ENCODE data around the gene BMP7.
"Not testable (repeated sequence)": the region's sequence is repeated elsewhere in the genome, so short reads cannot be mapped to it uniquely, and the experiment has no call there.

BMP7 gene

DNA sequence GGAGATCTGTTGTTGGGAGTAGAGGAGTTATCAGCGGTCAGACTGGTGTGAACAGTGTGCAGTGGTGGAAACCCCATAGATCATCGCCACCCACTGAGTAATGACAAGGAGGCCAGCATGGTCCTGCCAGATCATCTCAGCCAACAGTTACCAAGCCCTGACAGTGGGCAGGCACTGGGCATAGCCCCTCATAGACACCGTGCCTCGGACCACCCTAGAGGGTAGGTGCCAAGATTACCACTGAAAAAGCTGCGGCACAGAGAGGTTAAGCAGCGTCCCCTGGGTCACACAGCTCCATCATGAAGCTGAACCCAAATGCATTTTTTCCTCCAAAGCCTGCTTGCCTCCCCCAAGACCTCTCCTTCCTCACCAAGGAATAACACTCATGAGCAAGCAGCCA is 21.5 kb upstream of the BMP7 start:
- no peak for DNase-seq (ENCODE audit: low read depth in 2 of 2)

GRCh38 chr20:57287007-57287880 is 20.8 kb upstream of the BMP7 start:
- no peak for DNase-seq (ENCODE audit: low read depth in 2 of 2)

GRCh38 chr20:57283860-57284259 is 17.4 kb upstream of the BMP7 start:
- no peak for DNase-seq (ENCODE audit: low read depth in 2 of 2)

- DNase-seq (ENCODE audit: low read depth in 2 of 2) = no peak
Observed at GRCh38 chr20:57282670-57283361, 16.4 kb upstream of the BMP7 start.

DNA sequence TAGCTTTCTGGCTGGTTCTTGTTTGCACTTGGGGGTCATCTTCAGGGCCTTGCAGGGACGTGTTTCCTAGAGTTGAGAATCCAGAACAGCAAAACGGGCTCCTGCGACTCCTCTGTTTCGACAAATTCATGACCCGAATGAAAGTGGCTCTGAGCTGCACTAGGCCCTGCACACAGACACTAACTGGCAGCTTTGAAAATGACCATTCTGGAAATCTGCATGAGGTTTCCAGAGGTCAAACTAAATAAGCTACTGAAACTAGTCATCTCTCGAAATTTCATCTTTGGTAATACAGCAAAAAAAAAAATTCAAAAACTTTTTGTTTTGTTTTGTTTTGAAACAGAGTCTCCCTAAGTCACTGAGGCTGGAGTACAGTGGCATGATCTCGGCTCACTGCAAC is 15.5 kb upstream of the BMP7 start:
- no peak for DNase-seq (ENCODE audit: low read depth in 2 of 2)

DNA sequence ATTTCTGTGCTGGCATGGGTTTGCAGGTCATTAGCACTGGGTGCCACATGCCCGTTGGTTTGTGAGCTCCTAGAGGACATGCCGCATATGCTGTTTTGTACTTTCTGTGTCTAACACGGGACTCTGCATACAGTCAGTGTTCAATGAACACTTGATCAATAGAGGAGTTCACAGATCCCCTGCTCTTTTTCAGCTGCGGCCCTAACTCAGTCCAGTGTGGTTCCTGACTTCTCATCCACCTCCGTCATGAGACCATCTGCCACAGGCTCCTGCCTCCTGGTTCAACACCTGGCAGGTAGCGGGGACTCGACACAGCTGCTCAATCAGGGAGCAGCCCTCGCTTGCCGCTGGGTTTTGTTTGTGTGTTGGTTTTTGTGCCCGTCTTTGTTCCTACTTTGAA is 13.8 kb upstream of the BMP7 start:
- DNase-seq (ENCODE audit: low read depth in 2 of 2) = no peak

- not testable (repeated sequence) for DNase-seq (ENCODE audit: low read depth in 2 of 2)
Observed at GRCh38 chr20:57279548-57279947, 13.1 kb upstream of the BMP7 start.

GRCh38 chr20:57278457-57278856 is 12.0 kb upstream of the BMP7 start:
- no peak for DNase-seq (ENCODE audit: low read depth in 2 of 2)

GRCh38 chr20:57277398-57278105 is 11.1 kb upstream of the BMP7 start:
- DNase-seq (ENCODE audit: low read depth in 2 of 2) = no peak

- no peak for DNase-seq (ENCODE audit: low read depth in 2 of 2)
Observed at GRCh38 chr20:57276221-57276620, 9.8 kb upstream of the BMP7 start.

DNA sequence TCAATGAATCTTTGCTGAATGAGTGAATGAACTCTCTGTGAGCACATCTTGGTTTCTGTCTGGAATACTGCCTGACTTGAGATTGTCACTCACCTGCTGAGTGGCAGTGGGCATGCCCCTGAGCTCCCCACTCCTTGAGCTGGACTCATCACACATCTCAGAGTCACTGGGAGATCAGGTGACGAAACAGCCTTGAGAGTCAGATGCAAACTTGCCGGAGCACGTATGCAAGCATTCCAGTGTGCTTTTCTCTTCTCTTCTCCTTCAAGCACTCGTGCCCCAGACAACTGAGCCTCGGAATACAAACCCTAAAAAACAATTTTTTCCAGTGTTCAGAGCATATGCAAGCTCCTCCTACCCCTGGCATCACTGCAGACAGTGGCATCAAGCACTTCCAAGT is 9.4 kb upstream of the BMP7 start:
- no peak for DNase-seq (ENCODE audit: low read depth in 2 of 2)

DNA sequence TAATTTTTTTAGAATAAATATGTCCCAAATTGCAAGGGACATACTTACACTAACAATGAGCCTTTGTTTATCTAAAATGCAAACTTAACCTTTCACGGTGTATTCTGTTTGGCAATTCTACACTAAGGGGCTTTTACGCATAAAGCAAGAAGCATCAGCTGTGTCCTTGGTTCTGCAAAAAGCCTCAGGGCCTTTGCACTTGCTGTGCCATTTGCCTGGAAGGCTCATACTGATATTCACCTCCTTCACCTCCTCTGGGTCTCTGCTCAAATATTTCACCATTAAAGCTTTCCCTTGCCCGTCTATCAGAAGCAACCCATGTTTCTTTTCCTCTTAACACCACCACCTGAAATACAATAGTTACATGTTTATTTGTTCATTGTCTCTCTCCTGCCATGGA is 8.9 kb upstream of the BMP7 start:
- no peak for DNase-seq (ENCODE audit: low read depth in 2 of 2)

GRCh38 chr20:57274846-57275245 is 8.4 kb upstream of the BMP7 start:
- no peak for DNase-seq (ENCODE audit: low read depth in 2 of 2)

DNA sequence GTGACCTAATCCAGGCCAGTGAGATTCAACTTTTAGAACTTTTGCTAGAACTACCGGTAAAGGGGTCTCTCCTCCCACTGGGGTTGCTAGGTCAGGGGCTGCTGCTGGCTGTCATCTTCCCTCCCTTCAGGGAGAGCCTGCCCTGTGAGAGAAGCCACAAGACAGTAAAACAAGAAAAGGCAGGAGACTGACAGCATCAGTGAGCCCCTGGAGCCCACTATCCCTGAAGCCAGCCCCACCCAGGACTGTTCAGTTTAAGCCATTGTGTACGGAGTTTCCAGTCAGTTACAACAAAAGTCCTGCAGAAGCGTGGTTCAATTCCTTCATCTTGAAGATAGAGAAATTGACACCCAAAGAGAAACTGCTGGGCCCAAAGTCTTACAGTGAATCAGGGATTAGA is 7.9 kb upstream of the BMP7 start:
- DNase-seq (ENCODE audit: low read depth in 2 of 2) = no peak

DNA sequence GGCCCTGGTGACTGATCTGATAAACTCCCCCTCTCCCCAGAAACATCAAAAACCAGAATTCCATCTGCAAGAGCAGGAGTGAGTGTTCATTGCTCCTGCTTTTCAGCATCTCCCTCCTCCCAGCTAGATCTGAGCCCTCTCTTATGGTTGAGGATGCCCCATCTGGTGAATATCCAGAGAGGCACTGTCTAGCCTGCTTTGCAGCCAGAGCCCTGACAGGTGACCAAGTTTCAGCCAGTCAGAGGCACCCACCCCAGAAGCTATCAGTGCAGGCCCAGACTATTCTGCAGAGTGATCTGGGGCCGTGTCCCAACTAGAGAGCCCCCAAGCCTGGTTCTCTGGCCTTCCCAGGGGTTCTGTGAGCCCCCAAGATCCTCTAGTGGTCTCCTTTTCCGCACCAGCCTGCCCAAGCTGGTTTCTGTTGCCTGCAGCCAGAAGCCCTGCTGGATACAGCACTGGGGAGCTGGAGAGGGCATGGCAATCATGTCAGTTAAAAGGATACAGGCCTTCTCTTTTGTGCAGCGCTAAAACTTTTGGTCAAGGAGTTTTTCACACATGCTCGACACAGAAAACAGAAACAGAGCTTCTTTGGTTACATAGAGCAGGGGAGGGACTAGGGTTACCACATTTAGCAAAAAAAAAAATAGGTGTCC is 6.6 kb upstream of the BMP7 start:
- no peak for DNase-seq (ENCODE audit: low read depth in 2 of 2)

DNA sequence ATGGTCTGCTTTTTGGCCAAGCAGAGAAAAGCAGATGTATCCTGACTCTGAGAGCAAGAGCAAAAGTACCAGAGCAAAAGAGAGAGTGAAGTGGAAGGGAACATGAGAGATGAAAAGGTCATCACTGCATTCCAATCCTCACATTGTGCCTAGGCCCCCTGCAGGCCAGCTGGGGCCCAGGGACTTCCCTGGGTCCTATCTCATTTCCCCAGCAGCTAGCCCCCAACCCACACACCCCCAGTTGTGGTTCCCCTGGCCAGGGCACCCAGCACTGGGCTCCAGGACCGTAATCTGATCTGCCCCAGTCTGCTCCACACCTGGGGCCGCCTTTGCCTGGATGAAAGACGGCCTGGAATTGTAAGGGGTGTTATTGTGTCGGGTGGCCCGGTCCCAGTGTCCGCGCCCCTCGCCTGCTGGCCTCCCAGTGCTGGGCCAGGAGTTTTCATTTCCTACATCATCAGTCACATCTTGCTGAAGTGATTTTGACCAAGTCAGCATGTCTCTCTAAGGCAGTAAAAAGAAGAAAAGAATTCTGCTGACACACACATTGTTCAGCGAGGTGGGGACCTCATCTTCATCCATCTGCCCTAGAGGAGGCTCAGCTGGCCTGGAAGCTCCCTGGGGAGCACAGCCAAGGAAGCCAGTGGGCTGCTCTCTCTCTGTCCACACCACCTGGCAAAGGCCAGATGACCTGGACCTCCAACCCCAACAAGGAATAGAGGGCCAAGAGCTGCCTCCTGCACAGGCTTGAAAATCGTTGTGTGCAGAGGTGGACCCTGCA is 4.0 kb upstream of the BMP7 start:
- no peak for DNase-seq (ENCODE audit: low read depth in 2 of 2)

DNA sequence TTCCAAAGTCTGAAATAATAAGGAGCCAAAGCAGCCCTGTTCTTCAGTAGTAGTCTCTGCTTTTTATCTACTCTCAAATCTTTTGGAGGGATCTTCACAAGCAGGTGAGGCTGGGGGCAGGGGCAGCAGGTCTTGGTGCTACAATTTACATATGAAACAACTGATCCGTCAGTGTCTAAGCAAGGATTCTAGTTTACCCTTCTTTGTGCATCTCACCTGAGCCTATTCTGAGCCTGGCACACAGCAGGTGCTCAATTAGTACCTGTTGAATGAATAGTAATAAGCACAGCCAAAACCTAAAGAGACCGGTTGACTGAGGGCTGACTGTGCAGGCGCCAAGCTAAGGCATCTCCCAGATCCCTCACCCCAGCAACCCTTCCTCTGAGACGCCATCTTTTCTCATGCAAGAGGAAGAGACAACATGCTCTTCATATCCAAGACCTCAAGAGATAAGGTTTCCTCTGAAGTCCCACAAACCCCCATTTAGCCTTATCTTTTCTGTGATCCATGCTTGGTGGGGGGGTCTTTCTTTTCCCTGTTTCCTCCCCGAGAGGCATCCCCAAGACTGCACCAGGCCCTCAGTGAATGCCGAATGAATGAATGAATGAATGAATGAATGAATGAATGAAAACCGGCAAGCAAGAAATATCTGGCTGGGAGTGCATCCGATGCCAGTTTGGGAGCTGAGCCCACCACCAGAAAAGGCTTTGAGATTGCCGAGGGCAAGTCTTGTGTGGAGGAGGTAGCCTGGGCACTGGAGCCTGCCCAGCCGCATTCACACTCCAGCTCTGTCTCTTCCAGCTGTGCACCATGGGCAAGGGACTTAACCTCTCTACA is 2.9 kb upstream of the BMP7 start:
- no peak for DNase-seq (ENCODE audit: low read depth in 2 of 2)

- DNase-seq (ENCODE audit: low read depth in 2 of 2) = no peak
Observed at GRCh38 chr20:57268399-57269076, 2.1 kb upstream of the BMP7 start.

DNA sequence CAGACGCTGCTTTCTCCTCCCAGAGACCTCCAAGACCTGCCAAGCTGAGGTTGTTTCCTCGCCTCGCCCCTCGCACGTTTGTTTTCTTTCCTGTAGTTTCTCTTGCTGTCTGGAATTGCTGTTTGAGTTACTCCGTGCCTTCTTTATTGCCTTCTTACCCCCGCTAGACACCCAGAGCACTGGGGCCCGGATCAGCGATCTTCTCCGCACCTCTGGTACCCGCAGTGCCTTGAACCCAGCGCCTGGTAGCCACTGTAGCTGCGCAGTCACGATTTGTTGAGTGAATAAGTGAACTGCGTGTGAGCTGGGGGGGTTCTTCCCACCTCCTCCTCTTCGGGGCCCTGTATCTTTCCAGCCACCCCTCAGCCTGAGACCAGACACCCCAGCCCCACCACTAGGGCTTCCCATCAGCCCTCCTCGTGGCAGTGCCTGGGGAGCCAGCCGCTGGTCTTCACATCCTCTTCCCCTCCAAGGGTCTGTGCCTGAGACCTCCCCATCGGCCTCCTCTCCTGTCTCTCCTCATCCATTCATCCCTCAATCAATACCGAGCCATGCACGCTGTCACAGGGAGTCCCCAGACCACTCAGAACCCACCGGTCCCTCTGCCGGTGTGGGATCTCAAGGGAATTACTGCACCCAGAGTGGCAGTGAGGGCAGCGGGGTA is 849 bp upstream of the BMP7 start:
- DNase-seq (ENCODE audit: low read depth in 2 of 2) = no peak

DNA sequence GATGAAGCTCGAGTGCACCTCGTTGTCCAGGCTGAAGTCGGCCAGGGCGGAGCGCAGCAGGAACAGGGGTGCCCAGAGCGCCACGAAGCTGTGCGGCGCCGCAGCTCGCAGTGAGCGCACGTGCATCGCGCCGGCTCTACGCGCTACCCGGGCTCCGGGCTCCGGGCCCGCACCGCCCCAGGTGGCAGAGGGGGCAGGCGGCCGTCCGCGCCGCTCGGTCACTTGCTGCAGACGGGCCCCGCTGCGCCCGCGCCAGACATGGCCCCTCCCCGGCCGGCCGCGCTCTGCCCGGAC is 497 bp downstream of the BMP7 start:
- DNase-seq (ENCODE audit: low read depth in 2 of 2) = no peak

All from stimulated activated CD8-positive, alpha-beta memory T cell treated with anti-CD3 and anti-CD28 coated beads, Interleukin-7, amount 100 ng/mL, for 1 hour (primary cell).